RWPE2 (cell line): Measurements from ENCODE around the gene RNF133.

ENCODE experiments used
- ATAC-seq: fragments of 200-7000 bp; cut with Tn5 transposase; 3 replicates; pipeline ENCODE4 v1.9.1; 2021; ENCODE audit warnings: low read depth
- DNase-seq: peaks from one replicate; pipeline ENCODE4 v3.0.0-alpha.2; 2020; ENCODE audit warnings: low spot score
- H3K27ac ChIP-seq: fragments of 450-650 bp; 2 replicates; pipeline ENCODE4 v1.5.1; 2017; ENCODE audit warnings: mild to moderate bottlenecking; ENCODE audit not compliant: poor library complexity, severe bottlenecking
- H3K27me3 ChIP-seq: fragments of 250-450 bp; sonication (Bioruptor Pico); 2 replicates; pipeline ENCODE4 v1.5.1; 2021; ENCODE audit warnings: mild to moderate bottlenecking, moderate library complexity; ENCODE audit not compliant: insufficient read depth, poor library complexity, severe bottlenecking
- H3K36me3 ChIP-seq: fragments of 250-450 bp; sonication (Bioruptor Pico); 2 replicates; pipeline ENCODE4 v1.5.1; 2020; ENCODE audit warnings: low read depth, mild to moderate bottlenecking, moderate library complexity
- H3K4me1 ChIP-seq: fragments of 250-450 bp; sonication (Bioruptor Pico); 2 replicates; pipeline ENCODE4 v1.5.1; 2021; ENCODE audit warnings: mild to moderate bottlenecking, moderate library complexity; ENCODE audit not compliant: insufficient read depth, poor library complexity, severe bottlenecking
- H3K4me3 ChIP-seq: fragments of 250-450 bp; sonication (Bioruptor Pico); 2 replicates; pipeline ENCODE4 v1.5.1; 2021; ENCODE audit warnings: mild to moderate bottlenecking, moderate library complexity; ENCODE audit not compliant: severe bottlenecking
- H3K9me3 ChIP-seq: fragments of 250-450 bp; sonication (Bioruptor Pico); 2 replicates; pipeline ENCODE4 v1.5.1; 2021; ENCODE audit warnings: mild to moderate bottlenecking, moderate library complexity; ENCODE audit not compliant: severe bottlenecking
- TF ChIP-seq, protein P1 (sequence below): fragments of 450-650 bp; IDR thresholded peaks from one replicate; pipeline ENCODE4 v1.5.1; 2017; ENCODE audit warnings: mild to moderate bottlenecking, moderate library complexity; ENCODE audit not compliant: poor library complexity, severe bottlenecking

The RNF133 gene

DNA sequence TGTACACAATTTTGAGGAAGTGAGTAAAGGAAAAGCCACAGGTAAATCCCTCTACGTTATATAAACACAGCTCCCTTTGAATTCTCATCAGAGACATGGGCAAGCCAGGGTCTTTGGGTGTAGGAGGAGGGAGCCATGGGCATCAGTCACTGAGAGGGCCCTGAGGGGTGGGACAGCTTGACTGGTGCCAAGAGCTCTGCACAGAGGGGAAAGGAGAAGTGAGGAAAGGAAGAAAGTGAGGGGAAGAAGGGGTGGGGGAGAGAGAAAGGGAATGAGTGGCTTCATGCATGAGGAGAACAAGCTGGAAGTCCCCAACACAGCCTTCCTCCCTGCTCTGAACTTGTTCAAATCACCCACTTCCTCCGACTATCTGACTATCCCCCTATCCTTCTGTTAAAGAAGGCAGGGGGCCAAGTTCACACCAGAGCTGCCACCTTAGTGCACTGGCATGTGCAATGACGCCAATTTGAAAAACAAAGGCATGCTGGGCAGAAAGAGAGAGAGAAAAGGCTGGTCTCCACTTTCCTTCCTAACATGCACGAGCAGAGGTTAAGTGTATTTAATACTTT, 20.2 kb upstream of the RNF133 start:
- Histone ChIP-seq H3K36me3 (no peaks in the 10 kb centered on the region), H3K4me1 (no peaks in the 10 kb centered on the region), H3K27ac (no peak overlapping the region), H3K4me3 (no peak overlapping the region), H3K27me3 (no peaks in the 10 kb centered on the region), H3K9me3 (no peaks in the 10 kb centered on the region)
- no peak for ATAC-seq
- TF ChIP-seq, protein P1, sequence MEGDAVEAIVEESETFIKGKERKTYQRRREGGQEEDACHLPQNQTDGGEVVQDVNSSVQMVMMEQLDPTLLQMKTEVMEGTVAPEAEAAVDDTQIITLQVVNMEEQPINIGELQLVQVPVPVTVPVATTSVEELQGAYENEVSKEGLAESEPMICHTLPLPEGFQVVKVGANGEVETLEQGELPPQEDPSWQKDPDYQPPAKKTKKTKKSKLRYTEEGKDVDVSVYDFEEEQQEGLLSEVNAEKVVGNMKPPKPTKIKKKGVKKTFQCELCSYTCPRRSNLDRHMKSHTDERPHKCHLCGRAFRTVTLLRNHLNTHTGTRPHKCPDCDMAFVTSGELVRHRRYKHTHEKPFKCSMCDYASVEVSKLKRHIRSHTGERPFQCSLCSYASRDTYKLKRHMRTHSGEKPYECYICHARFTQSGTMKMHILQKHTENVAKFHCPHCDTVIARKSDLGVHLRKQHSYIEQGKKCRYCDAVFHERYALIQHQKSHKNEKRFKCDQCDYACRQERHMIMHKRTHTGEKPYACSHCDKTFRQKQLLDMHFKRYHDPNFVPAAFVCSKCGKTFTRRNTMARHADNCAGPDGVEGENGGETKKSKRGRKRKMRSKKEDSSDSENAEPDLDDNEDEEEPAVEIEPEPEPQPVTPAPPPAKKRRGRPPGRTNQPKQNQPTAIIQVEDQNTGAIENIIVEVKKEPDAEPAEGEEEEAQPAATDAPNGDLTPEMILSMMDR, result no peak
- DNase-seq, result no peak

DNA sequence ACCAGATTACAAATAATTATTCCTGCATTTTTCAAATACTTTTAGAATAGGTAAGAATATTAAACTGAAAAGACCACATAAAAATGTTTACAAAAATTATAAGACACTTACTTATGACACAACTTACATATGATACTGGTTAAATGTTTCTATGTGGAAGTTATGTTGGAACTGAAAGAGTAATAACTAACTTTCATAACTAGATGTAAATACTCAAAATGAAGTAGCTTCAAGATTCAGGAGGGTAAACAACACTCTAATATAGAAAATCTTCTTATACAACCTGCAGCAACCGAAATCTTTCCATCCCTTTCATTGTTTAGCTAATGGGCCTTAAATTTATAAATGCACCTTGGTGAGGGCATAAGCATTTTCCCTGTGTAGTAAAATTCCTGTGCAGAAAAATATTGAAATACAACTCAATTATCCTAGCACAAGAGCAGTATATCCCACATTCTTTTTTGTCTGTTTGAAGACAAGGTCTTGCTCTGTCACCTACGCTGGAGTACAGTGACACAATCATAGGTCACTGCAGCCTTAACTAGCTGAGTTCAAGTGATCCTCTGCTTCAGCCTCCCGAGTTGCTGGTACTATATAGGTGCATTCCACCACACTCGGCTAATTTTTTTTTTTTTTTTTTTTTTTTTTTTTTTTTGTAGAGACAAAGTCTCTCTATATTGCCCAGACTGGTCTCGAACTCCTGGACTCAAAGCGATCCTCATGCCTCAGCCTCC, 18.6 kb upstream of the RNF133 start:
- H3K36me3 ChIP-seq, result no peaks in the 10 kb centered on the region
- no peak for DNase-seq
- no peaks in the 10 kb centered on the region for H3K9me3 ChIP-seq
- H3K4me3 ChIP-seq, result no peak overlapping the region
- ATAC-seq, result no peak
- TF ChIP-seq, protein P1, result no peak
- no peak overlapping the region for H3K27ac ChIP-seq
- no peaks in the 10 kb centered on the region for H3K4me1 ChIP-seq
- no peaks in the 10 kb centered on the region for H3K27me3 ChIP-seq

DNA sequence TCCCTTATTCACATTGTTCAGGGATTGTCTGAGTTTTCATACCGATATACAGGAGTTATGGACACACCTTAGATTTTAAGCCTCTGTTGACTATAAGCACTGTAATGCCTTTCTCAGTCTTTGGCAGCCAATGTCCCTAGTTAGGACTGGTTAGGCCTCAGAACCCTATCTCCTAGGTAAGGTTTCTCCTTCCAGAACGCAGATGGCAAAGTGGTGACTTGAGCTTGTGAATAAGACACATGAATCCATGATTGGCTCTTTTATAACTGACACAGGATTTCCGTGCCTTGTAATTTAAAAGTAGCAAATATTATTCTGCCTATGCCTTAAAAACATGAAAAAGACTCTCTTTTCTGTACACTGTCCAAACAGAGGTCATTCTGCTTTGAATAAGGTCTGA, 16.3 kb upstream of the RNF133 start:
- H3K4me1 ChIP-seq, result no peaks in the 10 kb centered on the region
- no peak overlapping the region for H3K27ac ChIP-seq
- H3K4me3 ChIP-seq, result no peak overlapping the region
- ATAC-seq (no peak), DNase-seq (no peak)
- H3K36me3 ChIP-seq, result no peaks in the 10 kb centered on the region
- H3K27me3 ChIP-seq, result no peaks in the 10 kb centered on the region
- no peaks in the 10 kb centered on the region for H3K9me3 ChIP-seq
- TF ChIP-seq, protein P1, result no peak

DNA sequence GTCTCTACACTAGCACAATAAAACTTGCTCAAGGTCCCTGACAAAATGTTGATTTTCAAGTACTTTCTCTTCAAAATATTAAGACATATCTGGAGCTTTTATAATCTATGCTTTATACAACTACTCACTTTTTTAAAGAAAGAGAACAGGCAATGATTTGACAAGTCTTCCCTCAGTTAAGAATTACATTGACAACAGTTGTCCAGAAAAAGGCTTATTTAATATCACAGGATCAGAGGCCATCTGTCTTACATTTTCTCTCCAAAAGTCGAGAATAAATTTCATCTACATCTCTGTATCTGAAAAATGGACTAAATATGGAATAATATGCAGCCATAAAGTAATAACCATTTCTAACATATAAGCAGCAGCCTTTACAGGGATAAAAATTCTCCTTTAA, 12.0 kb upstream of the RNF133 start:
- H3K4me3 ChIP-seq, result no peak overlapping the region
- no peak for ATAC-seq
- no peak overlapping the region for H3K27ac ChIP-seq
- TF ChIP-seq, protein P1, result no peak
- H3K9me3 ChIP-seq, result no peaks in the 10 kb centered on the region
- no peak for DNase-seq
- no peaks in the 10 kb centered on the region for H3K27me3 ChIP-seq
- no peaks in the 10 kb centered on the region for H3K4me1 ChIP-seq
- H3K36me3 ChIP-seq, result no peaks in the 10 kb centered on the region
